AG08396 (cell line): ENCODE data around the gene TTC13.
A peak's percentile ranks its signal among the peaks of the same experiment; 100 is the strongest.
"Not testable (repeated sequence)": the region's sequence is repeated elsewhere in the genome, so short reads cannot be mapped to it uniquely, and the experiment has no call there.

ENCODE experiments used
- DNase-seq: peaks from one replicate; pipeline ENCODE4 v3.0.0; 2012; ENCODE audit warnings: low spot score, mixed read lengths

Gene TTC13

GRCh38 chr1:230978491-230979388 lies at the start of gene TTC13, which contains the start of gene ARV1:
TTC13 (minus strand) TSS chr1:230978861; CDS start chr1:230978830, 31 bp downstream.
ARV1 (plus strand) TSS chr1:230979094; CDS start chr1:230979106, 12 bp downstream.
- peak; percentile 99 for DNase-seq

DNA sequence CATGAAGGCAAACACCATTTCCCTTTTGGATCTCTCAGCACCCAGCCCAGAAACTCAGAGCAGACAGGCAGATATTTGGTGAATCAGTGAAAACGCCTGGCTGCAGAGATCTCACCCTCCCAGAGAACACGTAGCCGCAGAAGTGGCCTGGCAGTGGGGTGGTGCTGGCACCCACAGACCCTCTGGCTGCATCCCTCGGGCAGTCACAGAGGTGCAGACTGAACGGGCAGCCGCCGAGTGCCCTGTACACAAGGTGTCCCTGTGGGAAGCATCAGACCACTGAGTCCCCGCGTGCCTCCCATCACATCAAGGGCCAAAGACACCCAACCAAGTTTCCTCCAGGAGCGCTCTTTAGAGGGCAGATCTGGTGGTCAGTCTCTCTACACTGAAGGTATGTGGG lies 49.3 kb upstream of the TTC13 start:
- no peak for DNase-seq

GRCh38 chr1:231027136-231027925 lies 48.7 kb upstream of the TTC13 start:
- DNase-seq: no peak

DNA sequence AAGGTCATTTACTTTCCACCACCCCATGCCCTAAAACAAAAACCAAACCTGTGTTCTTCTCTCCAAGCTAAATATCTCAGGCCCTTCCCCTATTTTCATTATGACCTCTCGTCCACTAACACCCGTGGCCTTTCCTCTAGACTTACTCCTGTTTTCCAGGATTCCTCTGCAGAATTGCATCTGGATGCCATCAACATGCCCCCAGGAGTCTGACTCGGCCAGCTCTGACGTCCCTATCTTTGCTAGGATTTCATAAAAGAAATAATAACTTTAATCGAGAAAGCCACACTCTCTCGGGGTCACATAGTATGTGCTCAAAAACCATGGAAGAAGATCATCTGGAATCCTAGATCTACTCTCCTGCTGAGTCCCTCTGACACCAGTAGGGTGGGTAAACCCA lies 47.9 kb upstream of the TTC13 start:
- no peak for DNase-seq

GRCh38 chr1:231023150-231023549 lies 44.5 kb upstream of the TTC13 start:
- no peak for DNase-seq

DNA sequence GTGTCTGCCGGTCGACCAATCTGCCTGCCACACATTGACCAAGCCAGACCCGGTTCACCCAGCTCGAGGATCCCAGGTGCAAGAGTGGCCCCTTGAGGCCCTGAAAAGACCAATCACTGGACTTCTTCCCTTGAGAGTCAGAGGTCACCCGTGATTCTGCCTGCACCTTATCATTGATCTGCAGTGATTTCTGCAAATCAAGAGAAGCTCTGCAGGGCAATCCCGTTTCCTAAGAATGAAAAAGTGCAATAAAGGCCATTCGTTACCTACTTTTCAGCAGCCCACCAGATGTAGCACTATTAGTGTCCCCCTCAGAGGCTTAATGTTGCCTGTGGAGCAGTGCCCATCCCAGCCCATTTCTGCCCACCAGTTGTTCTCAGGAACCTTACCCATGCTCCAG lies 43.9 kb upstream of the TTC13 start:
- not testable (repeated sequence) for DNase-seq

GRCh38 chr1:231021540-231022031 lies 42.9 kb upstream of the TTC13 start:
- DNase-seq: no peak

- DNase-seq: no peak
Observed at GRCh38 chr1:231020816-231021215, 42.2 kb upstream of the TTC13 start.

- no peak for DNase-seq
Observed at GRCh38 chr1:231020139-231020601, 41.5 kb upstream of the TTC13 start.

GRCh38 chr1:231019711-231020110 lies 41.0 kb upstream of the TTC13 start:
- DNase-seq: no peak

- no peak for DNase-seq
Observed at GRCh38 chr1:231016966-231017365, 38.3 kb upstream of the TTC13 start.

DNA sequence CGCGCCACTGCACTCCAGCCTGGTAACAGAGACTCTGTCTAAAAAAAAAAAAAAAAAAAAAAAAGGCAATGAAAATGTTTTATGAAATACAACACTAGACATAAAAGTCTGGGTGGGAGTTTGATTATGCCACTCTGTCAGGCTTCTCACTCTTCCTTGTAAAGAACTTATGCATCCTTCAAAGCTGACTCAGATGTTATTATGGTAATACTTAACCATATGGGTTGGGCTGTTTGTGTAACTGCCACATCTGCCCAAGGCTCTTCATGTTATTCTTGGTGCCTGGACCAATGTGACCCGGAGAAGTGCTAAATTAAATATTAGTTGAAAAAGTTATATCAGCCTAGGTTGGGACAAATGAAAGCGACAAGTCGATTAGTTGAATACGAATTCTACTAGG lies 37.6 kb upstream of the TTC13 start:
- no peak for DNase-seq

DNA sequence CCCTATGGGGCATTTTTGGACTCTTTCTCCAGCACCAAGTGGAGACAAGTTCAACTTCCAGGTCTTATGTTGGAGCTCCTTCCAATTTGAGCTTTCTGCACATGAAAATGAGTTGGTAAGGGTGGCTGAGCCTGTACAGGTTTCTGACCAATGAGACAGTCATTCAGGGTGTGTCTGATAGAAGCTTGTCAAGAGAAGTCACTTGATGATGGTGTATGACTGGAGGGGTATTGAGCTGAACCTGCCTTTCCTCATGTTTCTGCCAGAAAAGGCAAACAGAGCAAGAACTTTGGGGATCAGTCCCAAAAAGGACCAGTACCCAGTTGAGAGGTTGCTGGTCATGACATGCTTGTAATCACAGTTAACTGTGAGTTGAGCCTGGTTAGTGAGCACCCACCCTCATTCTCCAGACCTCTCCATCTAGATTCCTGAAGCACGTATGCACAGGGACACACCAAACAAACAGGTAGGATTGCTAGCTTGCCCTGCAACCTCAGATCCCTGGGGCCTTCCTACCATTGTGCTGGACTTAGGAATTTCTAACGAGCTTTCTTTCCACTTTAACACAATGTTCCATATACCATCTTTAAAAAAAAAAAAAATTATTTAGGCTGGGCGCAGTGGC lies 34.8 kb upstream of the TTC13 start:
- no peak for DNase-seq

DNA sequence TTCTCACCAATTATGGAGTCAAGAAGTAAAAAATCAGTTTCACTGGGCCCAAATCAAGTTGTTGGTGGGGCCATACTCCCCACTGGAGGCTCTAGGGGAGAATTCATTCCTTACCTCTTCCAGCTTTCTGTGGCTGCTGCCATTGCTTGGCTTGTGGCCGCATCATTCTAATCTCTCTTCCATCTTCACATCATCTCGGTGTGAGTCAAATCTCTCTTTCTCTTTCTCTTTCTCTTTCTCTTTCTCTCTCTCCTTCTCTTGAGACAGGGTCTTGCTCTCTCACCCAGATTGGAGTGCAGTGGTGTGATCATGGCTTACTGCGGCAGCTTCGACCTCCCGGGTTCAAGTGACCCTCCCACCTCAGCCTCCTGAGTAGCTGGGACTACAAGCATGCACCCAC lies 33.3 kb upstream of the TTC13 start:
- DNase-seq: no peak

DNA sequence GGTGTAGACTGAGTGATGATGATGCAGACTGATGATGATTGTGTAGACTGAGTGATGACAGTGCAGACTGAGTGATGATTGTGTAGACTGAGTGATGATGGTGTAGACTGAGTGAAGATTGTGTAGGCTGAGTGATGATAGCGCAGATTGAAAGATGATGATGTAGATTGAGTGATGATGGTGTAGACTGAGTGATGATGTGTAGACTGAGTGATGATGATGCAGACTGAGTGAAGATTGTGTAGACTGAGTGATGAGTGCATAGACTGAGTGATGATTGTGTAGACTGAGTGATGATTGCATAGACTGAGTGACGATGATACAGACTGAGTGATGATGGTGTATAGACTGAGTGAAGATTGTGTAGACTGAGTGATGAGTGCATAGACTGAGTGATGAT lies 32.7 kb upstream of the TTC13 start:
- DNase-seq: no peak

GRCh38 chr1:231007535-231007934 lies 28.9 kb upstream of the TTC13 start:
- not testable (repeated sequence) for DNase-seq

GRCh38 chr1:231001892-231002291 lies 23.2 kb upstream of the TTC13 start:
- no peak for DNase-seq

GRCh38 chr1:231000639-231001038 lies 22.0 kb upstream of the TTC13 start:
- DNase-seq: no peak

- no peak for DNase-seq
Observed at GRCh38 chr1:231000201-231000600, 21.5 kb upstream of the TTC13 start.

DNA sequence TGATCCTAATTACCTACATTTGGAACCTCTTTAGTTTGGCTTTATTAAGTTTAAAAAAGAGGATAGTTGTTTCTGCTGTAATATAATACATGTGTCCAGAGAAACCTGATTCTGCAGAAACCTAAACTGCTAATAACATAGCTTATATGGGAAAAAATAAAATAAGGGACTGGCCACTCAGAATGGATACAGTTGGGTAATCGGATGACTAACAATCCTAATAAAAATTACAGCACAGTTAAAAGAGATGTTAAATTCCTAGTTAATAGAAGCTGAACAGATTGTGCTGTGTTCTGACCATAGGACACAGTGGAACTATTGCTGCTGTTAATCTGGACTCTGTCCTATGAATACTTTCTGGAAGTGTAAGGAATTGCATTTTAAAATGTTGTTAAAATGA lies 16.2 kb upstream of the TTC13 start:
- no peak for DNase-seq

GRCh38 chr1:230992100-230992774 lies 13.6 kb upstream of the TTC13 start:
- no peak for DNase-seq

DNA sequence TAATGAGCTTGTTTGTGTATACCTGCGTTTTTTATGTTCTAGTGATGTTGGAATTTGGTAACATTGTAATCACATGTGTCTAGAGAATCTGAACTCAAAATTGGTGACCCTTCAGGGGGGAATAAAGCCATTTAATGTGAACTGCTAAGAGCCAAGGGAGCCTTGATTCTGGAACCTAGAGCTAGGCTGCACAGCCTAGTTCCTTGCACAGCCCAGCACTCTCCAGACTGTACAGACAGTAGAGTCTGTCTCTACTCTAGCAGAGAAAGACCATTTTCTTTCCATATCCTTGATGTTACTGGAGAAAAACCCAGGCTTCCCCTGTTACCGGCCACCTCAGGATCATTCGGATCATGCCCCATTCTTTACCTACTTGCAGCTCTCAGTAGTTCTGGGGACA lies 8.8 kb upstream of the TTC13 start:
- no peak for DNase-seq
